Loucy (cell line): Measurements from ENCODE around the gene CREBBP.

Source experiments
- H2AFZ ChIP-seq: fragments of 200-600 bp; sonication (generic); 2 replicates; pipeline ENCODE4 v1.6.0; 2016; ENCODE audit warnings: antibody characterized with exemption, mild to moderate bottlenecking, low read length, moderate library complexity
- H3F3A ChIP-seq: fragments of 200-600 bp; 2 replicates; pipeline ENCODE4 v1.6.0; 2016; ENCODE audit warnings: antibody characterized with exemption, low read depth, mild to moderate bottlenecking
- H3K27me3 ChIP-seq: fragments of 200-600 bp; sonication (generic); 2 replicates; pipeline ENCODE4 v1.6.1; 2014; ENCODE audit warnings: low read length, mild to moderate bottlenecking; ENCODE audit not compliant: insufficient read depth, poor library complexity, severe bottlenecking
- H3K36me3 ChIP-seq: fragments of 200-600 bp; sonication (generic); 2 replicates; pipeline ENCODE4 v1.6.1; 2016; ENCODE audit warnings: low read length; ENCODE audit not compliant: insufficient read depth
- H3K4me1 ChIP-seq: fragments of 200-600 bp; sonication (generic); 2 replicates; pipeline ENCODE4 v1.5.1; 2014; ENCODE audit warnings: low read length, mild to moderate bottlenecking; ENCODE audit not compliant: insufficient read depth, poor library complexity, severe bottlenecking
- H3K4me2 ChIP-seq: fragments of 200-600 bp; sonication (generic); 2 replicates; pipeline ENCODE4 v1.6.0; 2014; ENCODE audit warnings: antibody characterized with exemption, low read length, low read depth, mild to moderate bottlenecking; ENCODE audit not compliant: poor library complexity, severe bottlenecking
- H3K4me3 ChIP-seq: fragments of 200-600 bp; sonication (generic); 2 replicates; pipeline ENCODE4 v1.5.1; 2014; ENCODE audit warnings: low read length, mild to moderate bottlenecking, mixed read lengths; ENCODE audit not compliant: poor library complexity, severe bottlenecking
- H3K79me2 ChIP-seq: fragments of 200-600 bp; sonication (generic); 2 replicates; pipeline ENCODE4 v1.6.1; 2014; ENCODE audit warnings: low read length; ENCODE audit not compliant: insufficient read depth
- H3K9ac ChIP-seq: fragments of 200-600 bp; sonication (generic); 2 replicates; pipeline ENCODE4 v1.6.0; 2014; ENCODE audit warnings: mild to moderate bottlenecking, low read depth, low read length, moderate library complexity; ENCODE audit not compliant: poor library complexity, severe bottlenecking
- H3K9me2 ChIP-seq: fragments of 200-600 bp; sonication (generic); replicated peaks from 2 replicates; pipeline ENCODE4 v1.6.1; 2016; ENCODE audit warnings: low read depth, low read length, mixed read lengths
- H3K9me3 ChIP-seq: fragments of 200-600 bp; sonication (generic); 2 replicates; pipeline ENCODE4 v1.6.1; 2014; ENCODE audit warnings: mild to moderate bottlenecking, antibody characterized with exemption, low read length, low read depth; ENCODE audit not compliant: insufficient read depth
- H4K20me1 ChIP-seq: fragments of 200-600 bp; sonication (generic); 2 replicates; pipeline ENCODE4 v1.6.0; 2014; ENCODE audit warnings: antibody characterized with exemption, low read length, mild to moderate bottlenecking; ENCODE audit not compliant: insufficient read depth, poor library complexity, severe bottlenecking
- CTCF ChIP-seq: fragments of 200-600 bp; sonication (generic); conservative IDR thresholded peaks from 2 replicates; pipeline ENCODE4 v1.5.1; 2014; ENCODE audit warnings: mild to moderate bottlenecking, antibody characterized with exemption, low read length
- EZH2phosphoT487 ChIP-seq: fragments of 200-600 bp; IDR thresholded peaks from 2 replicates; pipeline ENCODE4 v1.6.1; 2018; ENCODE audit warnings: antibody characterized with exemption, mild to moderate bottlenecking, moderate library complexity, borderline replicate concordance

CREBBP gene

GRCh38 chr16:3825940-3826339 is 54.6 kb downstream of the CREBBP start:
- no peak for TF ChIP-seq CTCF
- no peak for TF ChIP-seq EZH2phosphoT487
- Histone ChIP-seq H3K79me2 (peaks cover 94% of the 10 kb centered on the region), H3K4me3 (no peak overlapping the region), H3K9me3 (no peaks in the 10 kb centered on the region), H3K4me1 (no peaks in the 10 kb centered on the region), H3K9ac (no peak overlapping the region), H4K20me1 (peaks cover 38% of the 10 kb centered on the region), H3K27me3 (no peaks in the 10 kb centered on the region), H3K36me3 (no peaks in the 10 kb centered on the region), H3K9me2 (no peaks in the 10 kb centered on the region), H2AFZ (no peak overlapping the region), H3K4me2 (no peak overlapping the region), H3F3A (no peaks in the 10 kb centered on the region)

GRCh38 chr16:3825103-3825502 is 55.4 kb downstream of the CREBBP start:
- TF ChIP-seq EZH2phosphoT487 (no peak), CTCF (no peak)
- Histone ChIP-seq H3K4me1 (peaks cover 2% of the 10 kb centered on the region), H3K4me2 (no peak overlapping the region), H4K20me1 (peaks cover 34% of the 10 kb centered on the region), H3K27me3 (no peaks in the 10 kb centered on the region), H3K36me3 (no peaks in the 10 kb centered on the region), H3K9ac (no peak overlapping the region), H3K9me2 (no peaks in the 10 kb centered on the region), H3K9me3 (no peaks in the 10 kb centered on the region), H2AFZ (no peak overlapping the region), H3K4me3 (no peak overlapping the region), H3F3A (no peaks in the 10 kb centered on the region), H3K79me2 (peaks cover 94% of the 10 kb centered on the region)

- H3K9ac ChIP-seq: no peak overlapping the region
- no peaks in the 10 kb centered on the region for H3F3A ChIP-seq
- peaks cover 11% of the 10 kb centered on the region for H3K4me1 ChIP-seq
- H3K27me3 ChIP-seq: no peaks in the 10 kb centered on the region
- H2AFZ ChIP-seq: no peak overlapping the region
- no peaks in the 10 kb centered on the region for H3K9me2 ChIP-seq
- no peak overlapping the region for H3K4me3 ChIP-seq
- H3K79me2 ChIP-seq: peaks cover 95% of the 10 kb centered on the region
- TF ChIP-seq EZH2phosphoT487 (no peak), CTCF (no peak)
- H3K9me3 ChIP-seq: no peaks in the 10 kb centered on the region
- no peak overlapping the region for H3K4me2 ChIP-seq
- H4K20me1 ChIP-seq: peaks cover 38% of the 10 kb centered on the region
- no peaks in the 10 kb centered on the region for H3K36me3 ChIP-seq
Measured at GRCh38 chr16:3824121-3824795, 56.3 kb downstream of the CREBBP start.
